Neuronal stem cell (in vitro differentiated cells): Measurements from ENCODE around the gene C15orf62.
A peak's percentile ranks its signal among the peaks of the same experiment; 100 is the strongest.

ENCODE experiments used
- DNase-seq: peaks from one replicate; pipeline ENCODE4 v3.0.0-alpha.2; 2013; ENCODE audit warnings: low spot score
- H2AFZ ChIP-seq: one replicate; pipeline ENCODE4 v1.6.1; 2013; ENCODE audit warnings: mild to moderate bottlenecking, low read length, inconsistent platforms
- H2AK5ac ChIP-seq: 2 replicates; pipeline ENCODE4 v1.6.1; 2013; ENCODE audit warnings: low read depth, mild to moderate bottlenecking, inconsistent platforms, low read length, moderate library complexity, mixed read lengths
- H2BK120ac ChIP-seq: 2 replicates; pipeline ENCODE4 v1.6.1; 2013; ENCODE audit warnings: low read depth, mild to moderate bottlenecking, inconsistent platforms, low read length, moderate library complexity, mixed read lengths
- H2BK12ac ChIP-seq: one replicate; pipeline ENCODE4 v1.6.1; 2013; ENCODE audit warnings: low read length, inconsistent platforms
- H2BK15ac ChIP-seq: 2 replicates; pipeline ENCODE4 v1.6.1; 2013; ENCODE audit warnings: mild to moderate bottlenecking, low read length, inconsistent platforms, mixed read lengths
- H2BK5ac ChIP-seq: one replicate; pipeline ENCODE4 v1.6.1; 2013; ENCODE audit warnings: inconsistent platforms, mild to moderate bottlenecking, low read length, moderate library complexity
- H3K14ac ChIP-seq: one replicate; pipeline ENCODE4 v1.6.1; 2013; ENCODE audit warnings: low read length, inconsistent platforms
- H3K18ac ChIP-seq: 2 replicates; pipeline ENCODE4 v1.6.1; 2013; ENCODE audit warnings: low read length, inconsistent platforms
- H3K23ac ChIP-seq: 2 replicates; pipeline ENCODE4 v1.6.1; 2013; ENCODE audit warnings: low read depth, mild to moderate bottlenecking, mixed read lengths, low read length, inconsistent platforms; ENCODE audit not compliant: poor library complexity
- H3K27ac ChIP-seq: replicated peaks from 3 replicates; pipeline ENCODE4 v1.5.1; 2013; ENCODE audit warnings: low read length, inconsistent platforms
- H3K27me3 ChIP-seq, 3 experiments: 2 replicates each; pipeline ENCODE4 v1.6.1; 2013; ENCODE audit warnings: low read length in 3 of 3, mild to moderate bottlenecking in 2 of 3, inconsistent platforms in 1 of 3, low read depth in 1 of 3, mixed read lengths in 1 of 3, moderate library complexity in 1 of 3; ENCODE audit not compliant: control insufficient read depth in 3 of 3, insufficient read depth in 3 of 3
- H3K36me3 ChIP-seq, 2 donors: replicated peaks in 1 of 2; 2 replicates each; pipeline ENCODE4 v1.6.1; 2013; ENCODE audit warnings: low read length in 2 of 2; ENCODE audit not compliant: control insufficient read depth in 2 of 2, insufficient read depth in 2 of 2
- H3K4ac ChIP-seq: 2 replicates; pipeline ENCODE4 v1.6.1; 2013; ENCODE audit warnings: inconsistent platforms, mild to moderate bottlenecking, low read length, moderate library complexity
- H3K4me1 ChIP-seq, 2 donors: 1 replicate in 1 of 2; 2 replicates in 1 of 2; pipeline ENCODE4 v1.6.1; 2013; ENCODE audit warnings: low read length in 2 of 2, low read depth in 1 of 2; ENCODE audit not compliant: control insufficient read depth in 2 of 2, insufficient read depth in 1 of 2
- H3K4me2 ChIP-seq: one replicate; pipeline ENCODE4 v1.6.1; 2013; ENCODE audit warnings: mild to moderate bottlenecking, low read length, inconsistent platforms; ENCODE audit not compliant: insufficient read depth, poor library complexity, severe bottlenecking
- H3K4me3 ChIP-seq, 2 donors: 2 replicates each; pipeline ENCODE4 v1.5.1; 2013; ENCODE audit warnings: low read length in 2 of 2, mild to moderate bottlenecking in 2 of 2, inconsistent platforms in 1 of 2, moderate library complexity in 1 of 2
- H3K79me1 ChIP-seq: one replicate; pipeline ENCODE4 v1.6.1; 2013; ENCODE audit warnings: low read depth, mild to moderate bottlenecking, inconsistent platforms, low read length, moderate library complexity
- H3K9ac ChIP-seq: one replicate; pipeline ENCODE4 v1.6.1; 2013; ENCODE audit warnings: mild to moderate bottlenecking, low read depth, low read length, inconsistent platforms; ENCODE audit not compliant: poor library complexity
- H3K9me3 ChIP-seq, 2 donors: replicated peaks in 1 of 2; 2 replicates each; pipeline versions ENCODE3 to v1.6.1; 2013; ENCODE audit warnings: low read length in 2 of 2, mild to moderate bottlenecking in 2 of 2, inconsistent platforms in 1 of 2, low read depth in 1 of 2, mixed read lengths in 1 of 2, moderate library complexity in 1 of 2; ENCODE audit not compliant: control insufficient read depth in 2 of 2, insufficient read depth in 1 of 2
- H4K8ac ChIP-seq: one replicate; pipeline ENCODE4 v1.6.1; 2013; ENCODE audit warnings: low read depth, mild to moderate bottlenecking, inconsistent platforms, low read length, moderate library complexity
- H4K91ac ChIP-seq: one replicate; pipeline ENCODE4 v1.6.1; 2013; ENCODE audit warnings: low read length, low read depth, mild to moderate bottlenecking, inconsistent platforms; ENCODE audit not compliant: poor library complexity
- WGBS, 2 donors: extraction: QIAGEN DNeasy Blood & Tissue Kit; methylation state at CpG; one replicate each; pipeline ENCODE4 v1.1.7; 2013; ENCODE audit warnings: missing lambda C conversion rate in 2 of 2, mixed read lengths in 1 of 2; ENCODE audit not compliant: insufficient read length in 2 of 2, insufficient replicate concordance in 1 of 2; ENCODE audit errors: extremely low coverage in 2 of 2; 5-methylcytosine and 5-hydroxymethylcytosine counted together

Gene C15orf62

GRCh38 chr15:40799523-40799922 lies 29.7 kb downstream of the C15orf62 start:
- H3K4me2 ChIP-seq = no peak overlapping the region
- no peak overlapping the region for H3K18ac ChIP-seq

GRCh38 chr15:40803076-40803475 lies 33.3 kb downstream of the C15orf62 start:
- H3K9ac ChIP-seq = no peak overlapping the region
- H3K27ac ChIP-seq = no peak overlapping the region
- no peak overlapping the region for H3K4me3 ChIP-seq
- H2BK15ac ChIP-seq = no peak overlapping the region
- H3K27me3 ChIP-seq = no peaks in the 10 kb centered on the region
- no peak overlapping the region for H4K91ac ChIP-seq
- DNase-seq = no peak
- no CpG with 5 or more reads among the region's 2 CpGs for WGBS, 2 donors
- H2AFZ ChIP-seq = no peak overlapping the region
- no peak overlapping the region for H2BK5ac ChIP-seq
- no peak overlapping the region for H2BK12ac ChIP-seq
- no peak overlapping the region for H2AK5ac ChIP-seq
- H4K8ac ChIP-seq = no peak overlapping the region
- H3K23ac ChIP-seq = no peak overlapping the region
- no peak overlapping the region for H3K4ac ChIP-seq
- H3K4me2 ChIP-seq = no peak overlapping the region
- H3K4me1 ChIP-seq = peaks cover 4 to 11% of the 10 kb centered on the region in 2 donors
- H3K9me3 ChIP-seq = no peaks in the 10 kb centered on the region
- H3K18ac ChIP-seq = no peak overlapping the region
- no peak overlapping the region for H2BK120ac ChIP-seq
- no peaks in the 10 kb centered on the region for H3K79me1 ChIP-seq
- peaks cover 0 to 12% of the 10 kb centered on the region in 2 donors for H3K36me3 ChIP-seq
- H3K14ac ChIP-seq = no peak overlapping the region

More at GRCh38 chr15:40799523-40799922, 29.7 kb downstream of the C15orf62 start:
- Histone ChIP-seq H3K36me3 (peaks cover 0 to 12% of the 10 kb centered on the region in 2 donors), H4K91ac (no peak overlapping the region), H3K4me1 (peaks cover 2 to 10% of the 10 kb centered on the region in 2 donors), H2AK5ac (no peak overlapping the region), H3K4ac (no peak overlapping the region), H2BK15ac (no peak overlapping the region), H3K14ac (no peak overlapping the region), H3K9me3 (no peaks in the 10 kb centered on the region), H2BK120ac (no peak overlapping the region), H3K23ac (no peak overlapping the region), H3K9ac (no peak overlapping the region), H2BK5ac (no peak overlapping the region), H3K79me1 (no peaks in the 10 kb centered on the region), H2AFZ (no peak overlapping the region), H3K4me3 (no peak overlapping the region), H4K8ac (no peak overlapping the region), H3K27me3 (no peaks in the 10 kb centered on the region), H2BK12ac (no peak overlapping the region), H3K27ac (no peak overlapping the region)
- DNase-seq = no peak
- whole genome bisulfite sequencing, 2 donors = no CpG with 5 or more reads among the region's 3 CpGs

- no peak overlapping the region for H3K23ac ChIP-seq
- H2BK5ac ChIP-seq = no peak overlapping the region
- no peak overlapping the region for H2BK12ac ChIP-seq
- H3K9ac ChIP-seq = no peak overlapping the region
- H3K4me3 ChIP-seq = no peak overlapping the region
- H2AFZ ChIP-seq = no peak overlapping the region
- no peaks in the 10 kb centered on the region for H3K27me3 ChIP-seq
- no peak overlapping the region for H3K14ac ChIP-seq
- H3K4me1 ChIP-seq = peaks cover 5% of the 10 kb centered on the region in 2 donors
- no peak overlapping the region for H2AK5ac ChIP-seq
- no peak overlapping the region for H3K18ac ChIP-seq
- H2BK15ac ChIP-seq = no peak overlapping the region
- no CpG with 5 or more reads among the region's 1 CpG for WGBS, 2 donors
- no peak overlapping the region for H3K4me2 ChIP-seq
- peaks cover 0 to 12% of the 10 kb centered on the region in 2 donors for H3K36me3 ChIP-seq
- no peaks in the 10 kb centered on the region for H3K79me1 ChIP-seq
- H3K9me3 ChIP-seq = no peaks in the 10 kb centered on the region
- DNase-seq = no peak
- no peak overlapping the region for H3K4ac ChIP-seq
- no peak overlapping the region for H2BK120ac ChIP-seq
- H4K8ac ChIP-seq = no peak overlapping the region
- no peak overlapping the region for H3K27ac ChIP-seq
- no peak overlapping the region for H4K91ac ChIP-seq
Observed at GRCh38 chr15:40803688-40804087, 33.9 kb downstream of the C15orf62 start.

- no peak overlapping the region for H3K9ac ChIP-seq
- peak overlapping the region; percentile 57 for H3K23ac ChIP-seq
- H2AFZ ChIP-seq = peak overlapping the region; percentile 100
- no peak overlapping the region for H2BK12ac ChIP-seq
- peaks cover 2 to 5% of the 10 kb centered on the region in 2 donors for H3K4me1 ChIP-seq
- H3K4me2 ChIP-seq = peak overlapping the region; percentile 63
- peak overlapping the region; percentile 94 to 97 for H3K4me3 ChIP-seq
- H3K27ac ChIP-seq = no peak overlapping the region
- H3K9me3 ChIP-seq = no peaks in the 10 kb centered on the region
- no peak for DNase-seq
- peaks cover 0 to 18% of the 10 kb centered on the region in 2 donors for H3K36me3 ChIP-seq
- no peaks in the 10 kb centered on the region for H3K79me1 ChIP-seq
- no peak overlapping the region for H3K4ac ChIP-seq
- no peak overlapping the region for H4K91ac ChIP-seq
- H4K8ac ChIP-seq = no peak overlapping the region
- no peak overlapping the region for H3K14ac ChIP-seq
- H2BK15ac ChIP-seq = no peak overlapping the region
- H3K27me3 ChIP-seq = no peaks in the 10 kb centered on the region
- no CpG with 5 or more reads among the region's 2 CpGs for WGBS, 2 donors
- H2BK120ac ChIP-seq = no peak overlapping the region
- no peak overlapping the region for H3K18ac ChIP-seq
- no peak overlapping the region for H2AK5ac ChIP-seq
- H2BK5ac ChIP-seq = no peak overlapping the region
Observed at GRCh38 chr15:40806672-40807027, 36.9 kb downstream of the C15orf62 start.
